HL-60 (cell line): ENCODE data around the gene LAMA2.

ENCODE experiments used
- DNase-seq, 2 experiments: peaks; one replicate each; pipeline ENCODE4 v3.0.0-alpha.2; 2010 to 2020; ENCODE audit warnings: low read depth in 1 of 2, low spot score in 1 of 2
- H3K27ac ChIP-seq: fragments of 250-450 bp; sonication (Bioruptor Pico); replicated peaks from 2 replicates; pipeline ENCODE4 v1.5.1; 2020; ENCODE audit warnings: mild to moderate bottlenecking, moderate library complexity
- H3K27me3 ChIP-seq: fragments of 250-450 bp; sonication (Bioruptor Pico); 2 replicates; pipeline ENCODE4 v1.5.1; 2021; ENCODE audit warnings: mild to moderate bottlenecking, moderate library complexity; ENCODE audit not compliant: insufficient read depth, poor library complexity, severe bottlenecking
- H3K4me3 ChIP-seq: replicated peaks from 2 replicates; pipeline ENCODE4 v1.5.1; 2011; ENCODE audit warnings: mild to moderate bottlenecking, control low read depth, low read length; ENCODE audit not compliant: insufficient read depth
- CTCF ChIP-seq: IDR thresholded peaks from one replicate; pipeline ENCODE4 v1.5.1; 2011; ENCODE audit warnings: low read length, control low read depth, inconsistent platforms; ENCODE audit not compliant: insufficient read depth
- GABPA ChIP-seq: IDR thresholded peaks from 2 replicates; pipeline ENCODE4 v1.6.1; 2012; ENCODE audit warnings: low read depth
- POLR2AphosphoS5 ChIP-seq: IDR thresholded peaks from 2 replicates; pipeline ENCODE4 v1.6.1; 2012; ENCODE audit warnings: low read depth
- REST ChIP-seq: IDR thresholded peaks from 2 replicates; pipeline ENCODE4 v1.6.1; 2012; ENCODE audit warnings: low read depth; ENCODE audit not compliant: insufficient replicate concordance
- SPI1 ChIP-seq: IDR thresholded peaks from 2 replicates; pipeline ENCODE4 v1.6.1; 2012; ENCODE audit warnings: low read depth, mild to moderate bottlenecking, borderline replicate concordance

The LAMA2 gene

GRCh38 chr6:128855581-128856085 lies 27.3 kb upstream of the LAMA2 start:
- Histone ChIP-seq H3K27ac (no peak overlapping the region), H3K27me3 (no peaks in the 10 kb centered on the region), H3K4me3 (no peak overlapping the region)
- no peak for DNase-seq
- TF ChIP-seq SPI1: no peak
- TF ChIP-seq POLR2AphosphoS5: no peak
- TF ChIP-seq GABPA: no peak
- TF ChIP-seq REST: no peak
- TF ChIP-seq CTCF: no peak

GRCh38 chr6:128857806-128858205 lies 25.1 kb upstream of the LAMA2 start:
- no peak for DNase-seq
- TF ChIP-seq SPI1 (no peak), CTCF (no peak)
- Histone ChIP-seq H3K27ac (no peak overlapping the region), H3K27me3 (no peaks in the 10 kb centered on the region), H3K4me3 (no peak overlapping the region)

- no peak overlapping the region for H3K4me3 ChIP-seq
- H3K27ac ChIP-seq: no peak overlapping the region
- H3K27me3 ChIP-seq: no peaks in the 10 kb centered on the region
- TF ChIP-seq CTCF: no peak
- TF ChIP-seq POLR2AphosphoS5: no peak
- no peak for TF ChIP-seq GABPA
- TF ChIP-seq REST: no peak
- no peak for TF ChIP-seq SPI1
- DNase-seq: no peak
Measured at GRCh38 chr6:128860782-128861181, 22.2 kb upstream of the LAMA2 start.

- TF ChIP-seq CTCF: no peak
- no peak for TF ChIP-seq SPI1
- TF ChIP-seq REST: no peak
- no peak for TF ChIP-seq POLR2AphosphoS5
- TF ChIP-seq GABPA: no peak
- Histone ChIP-seq H3K4me3 (no peak overlapping the region), H3K27ac (no peak overlapping the region), H3K27me3 (no peaks in the 10 kb centered on the region)
- DNase-seq: no peak
Measured at GRCh38 chr6:128863983-128864382, 19.0 kb upstream of the LAMA2 start.
